CD4-positive, alpha-beta T cell treated with Interleukin-4 for 4 hours (primary cell): ENCODE data around the gene OSBPL10.

Experiments
- DNase-seq: peaks from one replicate; pipeline ENCODE4 v3.0.0-alpha.2; 2020

The OSBPL10 gene

GRCh38 chr3:31763731-31764130 is 217.3 kb downstream of the OSBPL10 start:
- DNase-seq, result no peak

- no peak for DNase-seq
Measured at GRCh38 chr3:31762888-31763351, 218.1 kb downstream of the OSBPL10 start.

GRCh38 chr3:31762097-31762764 is 218.8 kb downstream of the OSBPL10 start:
- DNase-seq, result no peak

GRCh38 chr3:31760654-31761053 is 220.4 kb downstream of the OSBPL10 start:
- no peak for DNase-seq

- no peak for DNase-seq
Measured at GRCh38 chr3:31758322-31758965, 222.6 kb downstream of the OSBPL10 start.

GRCh38 chr3:31755926-31756658 is 225.0 kb downstream of the OSBPL10 start:
- no peak for DNase-seq

GRCh38 chr3:31754575-31755278 is 226.3 kb downstream of the OSBPL10 start:
- DNase-seq, result no peak

GRCh38 chr3:31753050-31753425 is 228.0 kb downstream of the OSBPL10 start:
- DNase-seq, result no peak

GRCh38 chr3:31752305-31753049 is 228.6 kb downstream of the OSBPL10 start:
- DNase-seq, result no peak

GRCh38 chr3:31750341-31750740 is 230.7 kb downstream of the OSBPL10 start:
- DNase-seq, result no peak

GRCh38 chr3:31748933-31749295 is 232.1 kb downstream of the OSBPL10 start:
- no peak for DNase-seq

- DNase-seq, result no peak
Measured at GRCh38 chr3:31748281-31748932, 232.7 kb downstream of the OSBPL10 start.

- no peak for DNase-seq
Measured at GRCh38 chr3:31747785-31748184, 233.3 kb downstream of the OSBPL10 start.

- no peak for DNase-seq
Measured at GRCh38 chr3:31744913-31745312, 236.1 kb downstream of the OSBPL10 start.

GRCh38 chr3:31743331-31744089 is 237.6 kb downstream of the OSBPL10 start:
- no peak for DNase-seq

GRCh38 chr3:31740397-31740796 is 240.7 kb downstream of the OSBPL10 start:
- no peak for DNase-seq

- DNase-seq, result no peak
Measured at GRCh38 chr3:31738412-31738811, 242.7 kb downstream of the OSBPL10 start.

- no peak for DNase-seq
Measured at GRCh38 chr3:31735667-31736066, 245.4 kb downstream of the OSBPL10 start.

GRCh38 chr3:31733234-31733667 is 247.8 kb downstream of the OSBPL10 start:
- DNase-seq, result no peak

- DNase-seq, result no peak
Measured at GRCh38 chr3:31732548-31732947, 248.5 kb downstream of the OSBPL10 start.

GRCh38 chr3:31729573-31729972 is 251.5 kb downstream of the OSBPL10 start:
- no peak for DNase-seq
